HepG2 (cell line): ENCODE measurements around the gene ZC3H14. TPM values are rescaled to one million over a fixed set of nuclear protein-coding genes. Genes with fewer than 3 reads are reported as not detected.

Experiments
- ARNTL ChIP-seq: sonication (generic); formaldehyde crosslinking; IDR thresholded peaks from 2 replicates; pipeline ENCODE4 v1.4.0; 2020; ENCODE audit warnings: mild to moderate bottlenecking, missing genetic modification reagents
- BORCS8-MEF2B ChIP-seq: sonication (generic); formaldehyde crosslinking; IDR thresholded peaks from 2 replicates; pipeline ENCODE4 v1.8.0; 2022; ENCODE audit warnings: mild to moderate bottlenecking, missing genetic modification reagents
- HOXA3 ChIP-seq: sonication (generic); formaldehyde crosslinking; IDR thresholded peaks from 2 replicates; pipeline ENCODE4 v1.5.0; 2020; ENCODE audit warnings: missing genetic modification reagents
- ISL2 ChIP-seq: sonication (generic); formaldehyde crosslinking; IDR thresholded peaks from 2 replicates; pipeline ENCODE4 v1.5.0; 2020; ENCODE audit warnings: missing genetic modification reagents
- KLF11 ChIP-seq: IDR thresholded peaks from 2 replicates; pipeline ENCODE4 v1.6.1; 2016; ENCODE audit warnings: missing compliant biosample characterization
- MIXL1 ChIP-seq: IDR thresholded peaks from 2 replicates; pipeline ENCODE4 v1.6.1; 2016
- NFYB ChIP-seq: sonication (generic); formaldehyde crosslinking; IDR thresholded peaks from 2 replicates; pipeline ENCODE4 v1.4.0; 2020; ENCODE audit warnings: missing genetic modification reagents
- NR2F6 ChIP-seq, 2 experiments: IDR thresholded peaks; 2 replicates each; pipeline ENCODE4 v1.6.1; 2016; ENCODE audit warnings: antibody characterized with exemption in 1 of 2, mild to moderate bottlenecking in 1 of 2
- NR3C1 ChIP-seq: sonication (generic); formaldehyde crosslinking; IDR thresholded peaks from 2 replicates; pipeline ENCODE4 v1.4.0; 2020; ENCODE audit warnings: missing genetic modification reagents
- RCOR2 ChIP-seq: IDR thresholded peaks from 2 replicates; pipeline ENCODE4 v1.6.1; 2016; ENCODE audit warnings: missing biosample characterization, missing genetic modification reagents
- REPIN1 ChIP-seq: sonication (generic); formaldehyde crosslinking; IDR thresholded peaks from 2 replicates; pipeline ENCODE4 v1.8.0; 2022; ENCODE audit warnings: missing genetic modification reagents, low read depth, mild to moderate bottlenecking, borderline replicate concordance
- SP140L ChIP-seq: sonication (generic); formaldehyde crosslinking; IDR thresholded peaks from 2 replicates; pipeline ENCODE4 v1.4.0; 2020; ENCODE audit warnings: missing genetic modification reagents, borderline replicate concordance
- TBX3 ChIP-seq: fragments of 450-650 bp; IDR thresholded peaks from 2 replicates; pipeline ENCODE4 v1.6.1; 2017; ENCODE audit warnings: antibody characterized with exemption, mild to moderate bottlenecking, inconsistent platforms, borderline replicate concordance
- ZBTB38 ChIP-seq: sonication (generic); formaldehyde crosslinking; IDR thresholded peaks from 2 replicates; pipeline ENCODE4 v1.5.1; 2020; ENCODE audit warnings: mild to moderate bottlenecking, missing genetic modification reagents
- ZNF101 ChIP-seq: sonication (generic); formaldehyde crosslinking; IDR thresholded peaks from 2 replicates; pipeline ENCODE4 v1.4.0; 2020; ENCODE audit warnings: mild to moderate bottlenecking, low read depth, missing genetic modification reagents, borderline replicate concordance
- ZNF136 ChIP-seq: sonication (generic); formaldehyde crosslinking; IDR thresholded peaks from 2 replicates; pipeline ENCODE4 v1.8.1; 2022; ENCODE audit warnings: low read depth, mild to moderate bottlenecking, moderate library complexity, missing genetic modification reagents
- ZNF34 ChIP-seq: sonication (generic); formaldehyde crosslinking; IDR thresholded peaks from 2 replicates; pipeline ENCODE4 v1.4.0; 2020; ENCODE audit warnings: mild to moderate bottlenecking, missing genetic modification reagents, borderline replicate concordance
- ZNF496 ChIP-seq: sonication (generic); formaldehyde crosslinking; IDR thresholded peaks from 2 replicates; pipeline ENCODE4 v1.8.1; 2023; ENCODE audit warnings: mild to moderate bottlenecking, moderate library complexity, missing genetic modification reagents; ENCODE audit not compliant: insufficient replicate concordance
- ZNF562 ChIP-seq: sonication (generic); formaldehyde crosslinking; IDR thresholded peaks from 2 replicates; pipeline ENCODE4 v1.8.0; 2022; ENCODE audit warnings: missing genetic modification reagents, borderline replicate concordance
- ZSCAN31 ChIP-seq: sonication (generic); formaldehyde crosslinking; IDR thresholded peaks from 2 replicates; pipeline ENCODE4 v1.5.0; 2020; ENCODE audit warnings: low read depth, mild to moderate bottlenecking, missing genetic modification reagents
- polyA plus RNA-seq, 8 experiments: library from polyadenylated mRNA; depleted of rRNA in 3 of 8; stranded (reverse) in 7 of 8; unstranded in 1 of 8; fragments of >200 nt; fragmentation: Illumina TruSeq in 4 of 8; extraction: Trizol in 4 of 8; gene quantifications; 2 replicates each; pipeline versions ENCODE4 v1.2.1 to v1.2.3, GENCODE V29; 2011 to 2016; ENCODE audit warnings: low read depth in 4 of 8, missing spikeins in 1 of 8, mixed read lengths in 1 of 8; ENCODE audit not compliant: insufficient read depth in 1 of 8
- total RNA-seq, 5 experiments: library from RNA; depleted of rRNA; stranded (reverse); fragments of >200 nt; fragmentation: Illumina TruSeq; extraction: Trizol; gene quantifications; 2 replicates each; pipeline ENCODE4 v1.2.3, GENCODE V29; 2016; ENCODE audit warnings: low read depth in 1 of 5
- TF ChIP-seq, protein P1 (sequence below): sonication (generic); formaldehyde crosslinking; IDR thresholded peaks from 2 replicates; pipeline ENCODE4 v1.4.0; 2020; ENCODE audit warnings: missing genetic modification reagents
- TF ChIP-seq, protein P2 (sequence below): sonication (generic); formaldehyde crosslinking; IDR thresholded peaks from 2 replicates; pipeline ENCODE4 v1.5.1; 2020; ENCODE audit warnings: missing genetic modification reagents, mild to moderate bottlenecking, borderline replicate concordance
- TF ChIP-seq, protein P3 (sequence below): sonication (generic); IDR thresholded peaks from 2 replicates; pipeline ENCODE4 v1.6.1; 2016; ENCODE audit warnings: low read depth, borderline replicate concordance
- TF ChIP-seq, protein P4 (sequence below): sonication (generic); formaldehyde crosslinking; IDR thresholded peaks from 2 replicates; pipeline ENCODE4 v1.4.0; 2020; ENCODE audit warnings: mild to moderate bottlenecking, missing genetic modification reagents

The ZC3H14 gene
- total and polyA plus RNA-seq, 2 of the 13 experiments (the other 11 are each of a cell fraction or from before 2014, with no cell fraction given): 65.1 to 67.5 TPM

DNA sequence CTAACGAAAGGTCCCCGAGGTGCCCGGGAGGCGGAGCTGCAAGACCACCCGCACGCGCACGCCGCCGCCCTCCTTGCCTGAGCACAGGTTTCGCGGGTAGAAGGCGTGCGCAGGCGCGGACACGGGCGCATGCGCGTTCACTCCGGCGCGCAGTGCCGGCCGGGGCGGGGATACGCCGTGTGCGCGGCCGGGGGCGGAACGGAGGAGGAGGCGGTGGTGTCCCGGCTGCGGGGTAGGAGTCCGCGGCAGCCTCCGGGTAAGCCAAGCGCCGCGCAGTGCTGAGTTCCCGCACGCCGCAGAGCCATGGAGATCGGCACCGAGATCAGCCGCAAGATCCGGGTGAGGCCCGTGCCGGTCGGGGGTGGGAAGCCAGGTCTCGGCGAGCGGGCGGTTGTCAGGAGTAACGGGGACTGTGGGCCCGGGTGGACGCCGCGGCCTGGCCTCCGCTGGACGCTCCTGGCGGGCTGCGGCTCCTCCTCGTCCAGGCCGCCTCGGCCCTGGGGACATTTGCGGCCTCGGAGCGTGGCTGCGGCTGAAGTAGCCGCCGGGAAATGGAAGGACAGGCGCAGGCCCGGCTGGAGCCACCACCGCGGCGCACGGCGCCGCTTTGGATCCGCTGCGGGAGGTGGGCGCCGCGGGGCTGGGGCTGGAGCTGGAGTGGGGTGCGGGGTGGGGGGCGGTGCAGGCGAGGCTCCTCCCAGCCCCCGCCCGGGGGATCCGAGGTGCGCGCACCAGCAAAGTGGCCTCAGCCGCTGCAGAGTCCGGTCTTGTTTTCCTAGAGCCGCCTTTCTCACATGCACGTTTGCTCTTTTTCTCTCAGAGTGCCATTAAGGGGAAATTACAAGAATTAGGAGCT, at the start of gene ZC3H14 (continued):
- TF ChIP-seq, protein P1, sequence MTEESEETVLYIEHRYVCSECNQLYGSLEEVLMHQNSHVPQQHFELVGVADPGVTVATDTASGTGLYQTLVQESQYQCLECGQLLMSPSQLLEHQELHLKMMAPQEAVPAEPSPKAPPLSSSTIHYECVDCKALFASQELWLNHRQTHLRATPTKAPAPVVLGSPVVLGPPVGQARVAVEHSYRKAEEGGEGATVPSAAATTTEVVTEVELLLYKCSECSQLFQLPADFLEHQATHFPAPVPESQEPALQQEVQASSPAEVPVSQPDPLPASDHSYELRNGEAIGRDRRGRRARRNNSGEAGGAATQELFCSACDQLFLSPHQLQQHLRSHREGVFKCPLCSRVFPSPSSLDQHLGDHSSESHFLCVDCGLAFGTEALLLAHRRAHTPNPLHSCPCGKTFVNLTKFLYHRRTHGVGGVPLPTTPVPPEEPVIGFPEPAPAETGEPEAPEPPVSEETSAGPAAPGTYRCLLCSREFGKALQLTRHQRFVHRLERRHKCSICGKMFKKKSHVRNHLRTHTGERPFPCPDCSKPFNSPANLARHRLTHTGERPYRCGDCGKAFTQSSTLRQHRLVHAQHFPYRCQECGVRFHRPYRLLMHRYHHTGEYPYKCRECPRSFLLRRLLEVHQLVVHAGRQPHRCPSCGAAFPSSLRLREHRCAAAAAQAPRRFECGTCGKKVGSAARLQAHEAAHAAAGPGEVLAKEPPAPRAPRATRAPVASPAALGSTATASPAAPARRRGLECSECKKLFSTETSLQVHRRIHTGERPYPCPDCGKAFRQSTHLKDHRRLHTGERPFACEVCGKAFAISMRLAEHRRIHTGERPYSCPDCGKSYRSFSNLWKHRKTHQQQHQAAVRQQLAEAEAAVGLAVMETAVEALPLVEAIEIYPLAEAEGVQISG (CRISPR knock-in tag): peak; percentile 78; the same call in 1 of the 2 replicates
- TF ChIP-seq, protein P2, sequence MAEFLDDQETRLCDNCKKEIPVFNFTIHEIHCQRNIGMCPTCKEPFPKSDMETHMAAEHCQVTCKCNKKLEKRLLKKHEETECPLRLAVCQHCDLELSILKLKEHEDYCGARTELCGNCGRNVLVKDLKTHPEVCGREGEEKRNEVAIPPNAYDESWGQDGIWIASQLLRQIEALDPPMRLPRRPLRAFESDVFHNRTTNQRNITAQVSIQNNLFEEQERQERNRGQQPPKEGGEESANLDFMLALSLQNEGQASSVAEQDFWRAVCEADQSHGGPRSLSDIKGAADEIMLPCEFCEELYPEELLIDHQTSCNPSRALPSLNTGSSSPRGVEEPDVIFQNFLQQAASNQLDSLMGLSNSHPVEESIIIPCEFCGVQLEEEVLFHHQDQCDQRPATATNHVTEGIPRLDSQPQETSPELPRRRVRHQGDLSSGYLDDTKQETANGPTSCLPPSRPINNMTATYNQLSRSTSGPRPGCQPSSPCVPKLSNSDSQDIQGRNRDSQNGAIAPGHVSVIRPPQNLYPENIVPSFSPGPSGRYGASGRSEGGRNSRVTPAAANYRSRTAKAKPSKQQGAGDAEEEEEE (CRISPR knock-in tag): no peak
- no peak for TF ChIP-seq SP140L
- TF ChIP-seq NR2F6 (IDR thresholded peaks at IDR 0.05): no peak
- peak; percentile 7; the same call in 1 of the 2 replicates for TF ChIP-seq NR2F6 (CRISPR knock-in tag; IDR thresholded peaks at IDR 0.05)
- no peak; the same call in 1 of the 2 replicates for TF ChIP-seq ISL2 (CRISPR knock-in tag)
- TF ChIP-seq TBX3: no peak
- no peak for TF ChIP-seq KLF11
- TF ChIP-seq ZNF562: peak; percentile 23; the same call in 1 of the 2 replicates
- peak; percentile 87 for TF ChIP-seq REPIN1 (CRISPR knock-in tag)
- TF ChIP-seq NFYB (CRISPR knock-in tag): no peak
- TF ChIP-seq MIXL1: no peak
- TF ChIP-seq ZNF136 (CRISPR knock-in tag): no peak
- TF ChIP-seq, protein P3, sequence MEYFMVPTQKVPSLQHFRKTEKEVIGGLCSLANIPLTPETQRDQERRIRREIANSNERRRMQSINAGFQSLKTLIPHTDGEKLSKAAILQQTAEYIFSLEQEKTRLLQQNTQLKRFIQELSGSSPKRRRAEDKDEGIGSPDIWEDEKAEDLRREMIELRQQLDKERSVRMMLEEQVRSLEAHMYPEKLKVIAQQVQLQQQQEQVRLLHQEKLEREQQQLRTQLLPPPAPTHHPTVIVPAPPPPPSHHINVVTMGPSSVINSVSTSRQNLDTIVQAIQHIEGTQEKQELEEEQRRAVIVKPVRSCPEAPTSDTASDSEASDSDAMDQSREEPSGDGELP: no peak
- TF ChIP-seq ZBTB38 (CRISPR knock-in tag): 0 out of 2 replicates have a peak, but pooled peaks have one; percentile 66
- TF ChIP-seq HOXA3 (CRISPR knock-in tag): peak; percentile 67
- peak; percentile 95 for TF ChIP-seq ZSCAN31
- peak; percentile 90 for TF ChIP-seq BORCS8-MEF2B (CRISPR knock-in tag)
- no peak for TF ChIP-seq NR3C1 (CRISPR knock-in tag)
- TF ChIP-seq ZNF101 (CRISPR knock-in tag): peak; percentile 85; the same call in 1 of the 2 replicates
- TF ChIP-seq, protein P4, sequence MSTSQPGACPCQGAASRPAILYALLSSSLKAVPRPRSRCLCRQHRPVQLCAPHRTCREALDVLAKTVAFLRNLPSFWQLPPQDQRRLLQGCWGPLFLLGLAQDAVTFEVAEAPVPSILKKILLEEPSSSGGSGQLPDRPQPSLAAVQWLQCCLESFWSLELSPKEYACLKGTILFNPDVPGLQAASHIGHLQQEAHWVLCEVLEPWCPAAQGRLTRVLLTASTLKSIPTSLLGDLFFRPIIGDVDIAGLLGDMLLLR (CRISPR knock-in tag): peak; percentile 91
- TF ChIP-seq RCOR2 (CRISPR knock-in tag): no peak
- TF ChIP-seq ARNTL (CRISPR knock-in tag): peak; percentile 54; the same call in 1 of the 2 replicates
- TF ChIP-seq ZNF34 (CRISPR knock-in tag): no peak
- TF ChIP-seq ZNF496 (CRISPR knock-in tag): no peak
